ENCODE results near the gene ITPRIPL1.

Gene ITPRIPL1

DNA sequence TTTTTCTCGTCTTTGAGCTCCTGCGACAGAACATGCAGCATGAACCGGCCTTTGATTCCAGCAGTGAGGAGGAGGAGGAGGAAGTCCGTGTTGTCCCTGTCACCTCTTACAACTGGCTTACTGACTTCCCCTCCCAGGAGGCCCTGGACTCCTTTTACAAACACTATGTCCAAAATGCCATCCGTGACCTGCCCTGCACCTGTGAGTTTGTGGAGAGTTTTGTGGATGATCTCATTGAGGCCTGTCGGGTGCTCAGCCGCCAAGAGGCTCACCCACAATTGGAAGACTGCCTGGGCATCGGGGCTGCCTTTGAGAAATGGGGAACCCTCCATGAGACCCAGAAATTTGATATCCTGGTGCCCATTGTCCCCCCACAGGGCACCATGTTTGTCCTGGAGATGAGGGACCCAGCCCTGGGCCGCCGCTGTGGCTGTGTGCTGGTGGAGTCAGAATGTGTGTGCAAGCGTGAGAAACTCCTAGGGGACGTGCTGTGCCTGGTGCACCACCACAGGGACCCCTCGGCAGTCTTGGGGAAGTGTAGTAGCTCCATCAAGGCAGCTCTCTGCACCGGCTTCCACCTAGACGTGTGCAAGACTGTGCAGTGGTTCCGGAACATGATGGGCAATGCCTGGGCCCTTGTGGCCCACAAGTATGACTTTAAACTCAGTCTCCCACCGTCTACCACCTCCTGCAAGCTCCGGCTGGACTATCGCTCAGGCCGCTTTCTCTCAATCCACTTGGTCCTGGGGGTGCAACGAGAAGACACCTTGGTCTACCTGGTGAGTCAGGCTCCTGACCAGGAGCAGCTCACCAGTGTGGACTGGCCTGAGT, 2.1 kb downstream of the ITPRIPL1 start:
- H3K27ac ChIP-seq = no peak overlapping the region
- POLR2A ChIA-PET (ENCODE audit: low non-redundant PET) = no interaction called here
- TF ChIP-seq, protein P1, sequence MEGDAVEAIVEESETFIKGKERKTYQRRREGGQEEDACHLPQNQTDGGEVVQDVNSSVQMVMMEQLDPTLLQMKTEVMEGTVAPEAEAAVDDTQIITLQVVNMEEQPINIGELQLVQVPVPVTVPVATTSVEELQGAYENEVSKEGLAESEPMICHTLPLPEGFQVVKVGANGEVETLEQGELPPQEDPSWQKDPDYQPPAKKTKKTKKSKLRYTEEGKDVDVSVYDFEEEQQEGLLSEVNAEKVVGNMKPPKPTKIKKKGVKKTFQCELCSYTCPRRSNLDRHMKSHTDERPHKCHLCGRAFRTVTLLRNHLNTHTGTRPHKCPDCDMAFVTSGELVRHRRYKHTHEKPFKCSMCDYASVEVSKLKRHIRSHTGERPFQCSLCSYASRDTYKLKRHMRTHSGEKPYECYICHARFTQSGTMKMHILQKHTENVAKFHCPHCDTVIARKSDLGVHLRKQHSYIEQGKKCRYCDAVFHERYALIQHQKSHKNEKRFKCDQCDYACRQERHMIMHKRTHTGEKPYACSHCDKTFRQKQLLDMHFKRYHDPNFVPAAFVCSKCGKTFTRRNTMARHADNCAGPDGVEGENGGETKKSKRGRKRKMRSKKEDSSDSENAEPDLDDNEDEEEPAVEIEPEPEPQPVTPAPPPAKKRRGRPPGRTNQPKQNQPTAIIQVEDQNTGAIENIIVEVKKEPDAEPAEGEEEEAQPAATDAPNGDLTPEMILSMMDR (conservative IDR thresholded peaks at IDR 0.05; ENCODE audit: low read depth) = no peak
- CTCF ChIA-PET = interaction anchor here (0.7 kb wide), 1 partner anchor 235 kb away, joined by 3 read pairs; no protein-coding TSS in a partner anchor
- DNase-seq (ENCODE audit: low spot score) = no peak

DNA sequence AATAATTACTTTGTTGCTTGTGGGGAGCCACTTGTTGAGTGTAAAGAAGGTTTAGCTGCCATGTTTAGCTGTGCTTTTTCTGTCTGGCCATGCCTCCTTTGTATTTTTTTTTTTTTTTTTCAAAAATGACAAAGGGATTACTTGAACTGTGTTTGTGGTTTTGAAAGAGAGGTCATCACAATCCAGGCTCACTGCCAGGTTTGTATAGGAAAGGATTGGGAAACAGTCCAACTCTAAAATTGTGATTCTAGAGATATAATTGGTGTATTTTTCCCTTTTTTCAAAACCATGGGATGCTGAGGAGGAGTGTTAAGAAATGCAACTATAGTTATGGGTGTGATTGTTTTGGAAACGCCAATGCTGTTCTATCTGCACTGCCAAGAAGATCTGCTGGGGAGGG, 4.3 kb downstream of the ITPRIPL1 start:
- TF ChIP-seq, protein P1 (conservative IDR thresholded peaks at IDR 0.05; ENCODE audit: low read depth) = no peak
- POLR2A ChIA-PET (ENCODE audit: low non-redundant PET) = no interaction called here
- CTCF ChIA-PET = interaction anchor here (0.6 to 0.7 kb wide), 2 partner anchors 78 to 144 kb away, joined by 3 to 4 read pairs; no protein-coding TSS in a partner anchor
- H3K27ac ChIP-seq = peak overlapping the region; percentile 87
- DNase-seq (ENCODE audit: low spot score) = no peak

DNA sequence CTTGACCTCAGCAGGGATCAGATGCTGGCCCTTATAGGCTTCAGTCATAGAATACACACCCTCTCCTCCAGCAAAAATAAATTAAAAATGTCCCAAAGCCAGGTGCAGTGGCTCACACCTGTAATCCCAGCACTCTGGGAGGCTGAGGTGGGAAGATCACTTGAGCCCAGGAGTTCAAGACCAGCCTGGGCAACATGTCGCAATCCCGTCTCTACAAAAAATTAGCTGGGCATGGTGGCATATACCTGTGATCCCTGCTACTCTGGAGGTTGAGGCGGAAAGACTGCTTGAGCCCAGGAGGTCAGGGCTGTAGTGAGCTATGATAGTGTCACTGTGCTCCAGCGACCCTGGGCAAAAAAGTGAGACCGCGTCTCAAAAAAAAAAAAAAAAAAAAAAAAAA, 4.8 kb downstream of the ITPRIPL1 start:
- no peak for DNase-seq (ENCODE audit: low spot score)
- TF ChIP-seq, protein P1 (conservative IDR thresholded peaks at IDR 0.05; ENCODE audit: low read depth) = no peak
- POLR2A ChIA-PET (ENCODE audit: low non-redundant PET) = interaction anchor here (0.6 kb wide), 1 partner anchor 16 kb away, joined by 8 read pairs; no protein-coding TSS in a partner anchor
- CTCF ChIA-PET = interaction anchor here (0.7 to 0.8 kb wide), 2 partner anchors 69 to 78 kb away, joined by 3 read pairs; no protein-coding TSS in a partner anchor
- H3K27ac ChIP-seq = peak overlapping the region; percentile 87

DNA sequence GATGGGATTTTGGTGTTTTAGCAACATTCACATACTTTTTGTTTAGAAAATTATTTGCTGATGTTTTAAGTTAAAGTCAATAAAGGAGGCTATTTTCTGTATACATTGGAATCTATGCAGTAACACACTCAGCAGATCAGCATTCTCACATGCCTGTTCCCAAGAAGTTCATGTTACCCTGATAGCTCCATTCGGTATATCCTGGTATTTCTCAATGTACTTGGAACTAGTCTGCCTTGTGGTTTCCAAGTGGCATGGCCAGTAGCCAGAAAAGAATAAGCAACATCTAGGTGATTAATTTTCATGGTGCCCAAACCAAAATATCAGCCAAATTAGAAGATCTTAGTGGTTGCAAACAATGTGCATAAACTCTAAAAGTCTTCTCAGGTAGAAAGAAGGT, 5.3 kb downstream of the ITPRIPL1 start:
- POLR2A ChIA-PET (ENCODE audit: low non-redundant PET) = interaction anchor here (0.6 kb wide), 1 partner anchor 15 kb away, joined by 8 read pairs; no protein-coding TSS in a partner anchor
- peak overlapping the region; percentile 87 for H3K27ac ChIP-seq
- CTCF ChIA-PET = interaction anchor here (0.8 kb wide), 1 partner anchor 70 kb away, joined by 3 read pairs; no protein-coding TSS in a partner anchor
- TF ChIP-seq, protein P1 (conservative IDR thresholded peaks at IDR 0.05; ENCODE audit: low read depth) = no peak
- DNase-seq (ENCODE audit: low spot score) = peak; percentile 82

DNA sequence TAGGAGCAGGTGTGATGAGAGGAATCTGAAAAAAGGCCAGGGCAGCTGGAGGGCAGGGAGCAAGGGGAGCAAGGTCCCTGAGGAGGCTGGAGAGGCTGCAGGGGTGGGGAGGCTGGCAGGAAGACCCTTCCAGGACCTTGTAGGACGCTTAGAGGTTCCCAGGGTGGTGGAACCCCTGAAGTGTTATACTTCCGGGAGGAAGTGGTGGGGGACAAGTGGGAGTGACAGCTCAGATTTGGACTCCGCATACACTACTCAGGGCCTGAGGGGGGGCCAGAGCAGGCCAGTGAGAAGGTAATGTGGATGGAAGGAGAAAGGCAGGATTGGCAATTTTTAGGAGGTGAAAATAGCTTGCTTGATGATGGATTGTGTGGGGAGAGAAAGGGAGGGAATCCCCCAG, 8.6 kb downstream of the ITPRIPL1 start:
- no peak for DNase-seq (ENCODE audit: low spot score)
- TF ChIP-seq, protein P1 (conservative IDR thresholded peaks at IDR 0.05; ENCODE audit: low read depth) = no peak
- ChIA-PET CTCF (interaction anchor here (0.6 kb wide), 1 partner anchor 179 kb away, joined by 4 read pairs; no protein-coding TSS in a partner anchor), POLR2A (ENCODE audit: low non-redundant PET) (no interaction called here)
- 0 out of 2 replicates have a peak overlapping the region, but pooled peaks have one; percentile 4 for H3K27ac ChIP-seq

DNA sequence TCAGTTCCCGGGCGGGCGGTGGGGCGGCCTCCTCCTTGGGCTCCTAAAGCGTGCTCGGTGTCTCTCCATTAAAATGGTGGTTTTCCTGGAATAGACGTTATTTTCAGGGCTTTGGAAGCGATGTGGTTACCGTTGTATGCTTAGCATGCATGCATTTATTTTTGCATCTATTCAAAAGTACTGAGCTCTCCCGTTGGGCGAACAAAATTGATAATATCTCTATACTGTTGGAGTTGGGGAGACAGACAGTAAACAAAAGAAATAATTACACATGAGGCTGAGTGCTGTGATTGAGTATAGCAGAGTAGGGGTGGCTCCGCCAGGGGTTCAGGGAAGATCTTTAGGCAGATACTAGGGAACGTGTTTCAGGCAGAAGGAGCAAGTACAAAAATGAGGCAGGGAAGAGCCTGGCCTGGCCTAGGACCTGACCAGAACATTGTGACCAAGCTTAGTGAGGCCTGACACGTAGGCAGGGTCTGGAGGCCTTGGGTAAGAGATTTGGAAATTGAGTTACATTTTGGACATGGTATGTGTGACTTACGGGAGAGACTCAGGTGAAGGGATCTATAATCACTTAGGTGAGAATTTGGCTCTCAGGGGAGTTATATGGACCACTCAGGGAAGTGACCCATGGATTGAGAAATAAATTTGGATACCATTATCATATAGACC, 11.1 kb downstream of the ITPRIPL1 start:
- POLR2A ChIA-PET (ENCODE audit: low non-redundant PET) = no interaction called here
- CTCF ChIA-PET = interaction anchor here (0.6 to 1.3 kb wide), 4 partner anchors 9 to 173 kb away, joined by 3 read pairs; no protein-coding TSS in a partner anchor
- TF ChIP-seq, protein P1 (conservative IDR thresholded peaks at IDR 0.05; ENCODE audit: low read depth) = no peak
- DNase-seq (ENCODE audit: low spot score) = no peak
- peak overlapping the region; percentile 92 for H3K27ac ChIP-seq
